Activated T-cell treated with anti-CD3 and anti-CD28 coated beads, Interleukin-2, amount 50 U/mL, for 24 hours (primary cell): ENCODE data around the gene CMSS1.

Experiments used
- DNase-seq: peaks from one replicate; pipeline ENCODE4 v3.0.0-alpha.2; 2020
- H3K27ac Mint-ChIP-seq: 2 replicates; pipeline ENCODE4 v1.8.0; 2020; ENCODE audit warnings: mild to moderate bottlenecking, mixed read lengths
- H3K27me3 Mint-ChIP-seq: 2 replicates; pipeline ENCODE4 v1.8.0; 2020; ENCODE audit warnings: mixed read lengths
- H3K36me3 Mint-ChIP-seq: 2 replicates; pipeline ENCODE4 v1.8.0; 2020; ENCODE audit warnings: low read depth, mixed read lengths
- H3K4me1 Mint-ChIP-seq: 2 replicates; pipeline ENCODE4 v1.8.0; 2020; ENCODE audit warnings: low read depth, mixed read lengths
- H3K4me3 Mint-ChIP-seq: 2 replicates; pipeline ENCODE4 v1.8.0; 2020; ENCODE audit warnings: mild to moderate bottlenecking, moderate library complexity, mixed read lengths
- H3K9me3 Mint-ChIP-seq: 2 replicates; pipeline ENCODE4 v1.8.0; 2020; ENCODE audit warnings: mixed read lengths

CMSS1 gene

DNA sequence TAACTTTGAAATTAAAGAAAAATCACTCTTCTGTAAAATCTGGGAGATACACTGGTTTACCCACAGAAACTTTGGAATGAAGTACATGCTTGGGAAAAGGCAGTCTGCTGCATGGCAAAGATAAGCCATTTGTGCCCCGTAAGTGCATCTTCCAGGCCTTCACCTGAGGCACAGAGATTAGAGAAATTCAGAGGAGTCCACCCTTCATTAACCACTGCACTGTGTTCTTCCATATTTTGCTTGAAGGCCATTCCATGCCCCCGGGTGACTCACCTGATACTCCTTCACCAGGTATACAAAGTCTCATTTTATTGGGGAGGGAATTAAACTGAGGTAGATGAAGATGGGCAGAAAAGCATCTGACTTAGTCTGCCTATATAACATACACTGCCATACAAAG is 53.0 kb downstream of the CMSS1 start:
- H3K27ac Mint-ChIP-seq: no peak overlapping the region
- H3K4me3 Mint-ChIP-seq: no peak overlapping the region
- no peaks in the 10 kb centered on the region for H3K9me3 Mint-ChIP-seq
- no peaks in the 10 kb centered on the region for H3K27me3 Mint-ChIP-seq
- no peak for DNase-seq
- H3K36me3 Mint-ChIP-seq: peaks cover 8% of the 10 kb centered on the region
- peaks cover 58% of the 10 kb centered on the region for H3K4me1 Mint-ChIP-seq

DNA sequence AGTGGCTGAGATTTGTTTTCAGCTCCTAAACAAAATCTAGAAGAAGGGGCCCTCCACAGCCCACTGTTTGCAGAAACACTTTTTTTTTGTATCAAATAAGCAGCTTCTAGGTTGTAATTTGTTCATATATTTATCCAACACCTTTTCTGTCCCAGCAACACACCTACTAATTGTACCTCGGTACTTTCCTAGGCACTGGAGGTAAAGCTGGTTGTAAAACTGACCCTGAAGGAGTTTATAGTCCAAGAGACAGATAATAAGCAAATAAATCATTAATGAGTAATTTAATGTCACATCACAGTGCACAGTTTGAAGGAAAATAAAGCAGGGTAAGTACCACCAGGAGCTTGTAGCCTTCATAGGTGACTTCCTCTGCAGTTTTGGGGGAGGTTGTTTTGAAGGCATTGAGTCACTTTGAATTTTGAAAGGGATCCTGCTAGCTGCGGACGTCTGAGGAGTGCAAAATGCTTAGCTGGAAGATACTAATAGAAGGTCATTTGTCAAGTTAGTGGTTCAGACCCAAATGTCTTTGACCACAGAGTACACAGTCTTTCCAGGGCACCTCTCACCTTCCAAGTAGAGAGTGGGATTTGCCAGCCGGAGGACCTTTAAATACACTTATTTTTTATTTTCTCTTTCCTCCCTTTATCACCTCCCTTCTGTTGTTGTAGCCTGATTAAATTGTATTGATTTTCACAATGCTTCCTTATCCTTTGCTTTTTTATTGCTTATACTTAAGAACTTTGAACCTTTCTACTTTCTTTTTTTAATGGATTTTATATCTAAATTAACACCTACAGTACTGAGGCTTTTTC is 53.8 kb downstream of the CMSS1 start:
- no peak for DNase-seq
- no peak overlapping the region for H3K4me3 Mint-ChIP-seq
- H3K27ac Mint-ChIP-seq: no peak overlapping the region
- H3K4me1 Mint-ChIP-seq: peaks cover 53% of the 10 kb centered on the region
- H3K9me3 Mint-ChIP-seq: no peaks in the 10 kb centered on the region
- no peaks in the 10 kb centered on the region for H3K27me3 Mint-ChIP-seq
- peaks cover 8% of the 10 kb centered on the region for H3K36me3 Mint-ChIP-seq

DNA sequence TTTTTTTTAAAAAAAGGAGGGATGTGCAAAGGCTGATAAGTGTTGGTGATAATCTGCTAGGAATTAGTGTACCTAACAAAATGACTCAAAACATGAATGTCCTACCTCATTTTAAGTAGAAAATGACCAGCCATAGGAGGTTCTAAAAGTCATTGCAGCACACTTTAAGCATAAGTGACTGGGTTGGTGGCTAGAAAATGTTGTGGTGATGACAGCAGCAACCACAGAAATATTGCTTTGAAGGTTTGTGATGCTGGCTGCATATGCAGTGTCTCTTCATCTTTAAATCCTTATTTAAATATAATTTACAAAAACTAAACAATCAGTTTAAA is 55.2 kb downstream of the CMSS1 start:
- Mint-ChIP-seq H3K9me3 (no peaks in the 10 kb centered on the region), H3K27ac (no peak overlapping the region), H3K36me3 (peaks cover 1% of the 10 kb centered on the region), H3K4me3 (no peak overlapping the region), H3K27me3 (no peaks in the 10 kb centered on the region), H3K4me1 (peaks cover 49% of the 10 kb centered on the region)
- no peak for DNase-seq

GRCh38 chr3:99873269-99874102 is 55.8 kb downstream of the CMSS1 start:
- Mint-ChIP-seq H3K4me1 (peaks cover 50% of the 10 kb centered on the region), H3K36me3 (peaks cover 3% of the 10 kb centered on the region), H3K27ac (no peak overlapping the region), H3K27me3 (no peaks in the 10 kb centered on the region), H3K4me3 (no peak overlapping the region), H3K9me3 (no peaks in the 10 kb centered on the region)
- DNase-seq: no peak

GRCh38 chr3:99874237-99875002 is 56.8 kb downstream of the CMSS1 start:
- no peak for DNase-seq
- H3K27me3 Mint-ChIP-seq: no peaks in the 10 kb centered on the region
- no peak overlapping the region for H3K27ac Mint-ChIP-seq
- H3K4me1 Mint-ChIP-seq: peaks cover 49% of the 10 kb centered on the region
- no peak overlapping the region for H3K4me3 Mint-ChIP-seq
- no peaks in the 10 kb centered on the region for H3K9me3 Mint-ChIP-seq
- H3K36me3 Mint-ChIP-seq: peaks cover 6% of the 10 kb centered on the region

GRCh38 chr3:99875581-99875928 is 57.9 kb downstream of the CMSS1 start:
- DNase-seq: no peak
- H3K36me3 Mint-ChIP-seq: peaks cover 8% of the 10 kb centered on the region
- H3K9me3 Mint-ChIP-seq: no peaks in the 10 kb centered on the region
- peak overlapping the region; percentile 64 for H3K4me3 Mint-ChIP-seq
- H3K27me3 Mint-ChIP-seq: no peaks in the 10 kb centered on the region
- H3K4me1 Mint-ChIP-seq: peaks cover 49% of the 10 kb centered on the region
- H3K27ac Mint-ChIP-seq: peak overlapping the region; percentile 6

DNA sequence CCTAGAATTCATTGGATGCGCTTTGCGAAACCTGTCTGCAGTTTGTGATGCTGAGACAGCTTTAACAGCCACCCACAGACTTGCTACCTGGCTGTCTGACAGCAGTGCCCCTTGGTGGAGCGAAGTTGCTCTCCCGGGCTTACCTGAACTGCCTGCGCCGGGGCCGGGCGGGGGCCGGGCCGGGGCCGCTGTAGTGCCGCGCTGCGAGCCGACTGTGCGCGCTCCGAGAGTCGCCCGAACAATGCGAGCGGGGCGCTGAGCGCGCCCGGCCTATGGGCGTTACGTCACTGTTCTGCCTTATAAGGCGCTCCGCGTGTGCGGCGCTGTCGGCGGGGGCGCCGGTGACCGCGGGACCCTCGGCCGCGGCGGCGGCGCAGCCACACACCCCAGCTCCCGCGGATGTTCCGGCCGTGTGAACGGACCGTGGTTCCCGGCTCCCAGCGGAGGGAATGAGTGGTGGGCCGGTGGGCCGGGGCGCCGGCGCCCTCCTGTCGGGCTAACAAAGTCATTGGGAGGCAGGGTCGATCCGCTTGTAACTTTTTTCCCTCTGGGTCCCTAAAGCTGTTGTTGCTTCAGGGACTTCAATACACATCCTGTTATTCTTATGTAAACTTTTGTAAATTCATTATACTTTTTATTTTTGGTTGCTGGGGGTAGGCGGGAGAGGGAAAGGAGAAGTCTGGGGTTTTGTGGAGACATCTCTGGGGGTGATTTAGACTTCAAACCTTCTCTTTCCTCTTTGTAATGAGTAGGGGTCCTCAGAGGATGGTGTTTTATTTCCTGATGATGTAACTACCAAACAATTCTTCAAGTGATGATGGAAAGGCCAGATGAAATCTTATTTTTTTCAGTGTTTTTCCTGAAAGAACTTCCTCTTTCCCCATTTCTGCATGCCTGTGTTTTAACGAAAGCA is 58.5 kb downstream of the CMSS1 start:
- Mint-ChIP-seq H3K36me3 (peaks cover 9% of the 10 kb centered on the region), H3K9me3 (no peaks in the 10 kb centered on the region), H3K4me3 (peak overlapping the region; percentile 64), H3K27ac (no peak overlapping the region), H3K4me1 (peaks cover 49% of the 10 kb centered on the region), H3K27me3 (no peaks in the 10 kb centered on the region)
- peak; percentile 76 for DNase-seq

GRCh38 chr3:99877031-99877579 is 59.4 kb downstream of the CMSS1 start:
- Mint-ChIP-seq H3K36me3 (peaks cover 11% of the 10 kb centered on the region), H3K27me3 (no peaks in the 10 kb centered on the region), H3K9me3 (no peaks in the 10 kb centered on the region), H3K4me3 (no peak overlapping the region), H3K4me1 (peaks cover 46% of the 10 kb centered on the region), H3K27ac (no peak overlapping the region)
- DNase-seq: no peak

- Mint-ChIP-seq H3K27ac (peak overlapping the region; percentile 2), H3K36me3 (peaks cover 11% of the 10 kb centered on the region), H3K4me3 (no peak overlapping the region), H3K27me3 (no peaks in the 10 kb centered on the region), H3K4me1 (peaks cover 42% of the 10 kb centered on the region), H3K9me3 (no peaks in the 10 kb centered on the region)
- no peak for DNase-seq
Measured at GRCh38 chr3:99878005-99878404, 60.3 kb downstream of the CMSS1 start.

- H3K9me3 Mint-ChIP-seq: no peaks in the 10 kb centered on the region
- H3K4me1 Mint-ChIP-seq: peaks cover 44% of the 10 kb centered on the region
- H3K27me3 Mint-ChIP-seq: no peaks in the 10 kb centered on the region
- H3K27ac Mint-ChIP-seq: no peak overlapping the region
- H3K36me3 Mint-ChIP-seq: peaks cover 11% of the 10 kb centered on the region
- DNase-seq: no peak
- no peak overlapping the region for H3K4me3 Mint-ChIP-seq
Measured at GRCh38 chr3:99879275-99879674, 61.6 kb downstream of the CMSS1 start.

DNA sequence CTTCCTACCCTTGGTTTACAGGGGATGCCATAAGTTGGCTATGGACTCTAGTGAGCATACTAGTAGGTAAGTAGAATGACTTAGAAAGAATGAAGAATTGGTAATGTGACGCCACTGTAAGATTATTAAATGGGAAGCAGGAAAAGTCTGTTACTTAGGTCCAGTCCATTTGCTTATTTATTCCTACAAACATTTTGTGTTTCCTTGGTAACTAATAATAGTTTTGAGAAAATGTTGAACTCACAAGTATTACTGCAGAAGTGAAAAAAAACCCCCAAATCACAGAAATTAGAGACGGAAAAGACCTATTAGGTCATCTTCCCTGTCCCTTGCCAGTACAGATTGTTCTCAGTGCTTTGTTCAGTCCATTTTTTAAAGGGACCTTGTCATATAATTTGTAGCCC is 63.5 kb downstream of the CMSS1 start:
- H3K4me1 Mint-ChIP-seq: peaks cover 40% of the 10 kb centered on the region
- no peak overlapping the region for H3K4me3 Mint-ChIP-seq
- no peak for DNase-seq
- H3K36me3 Mint-ChIP-seq: peaks cover 17% of the 10 kb centered on the region
- H3K9me3 Mint-ChIP-seq: no peaks in the 10 kb centered on the region
- no peaks in the 10 kb centered on the region for H3K27me3 Mint-ChIP-seq
- no peak overlapping the region for H3K27ac Mint-ChIP-seq

- Mint-ChIP-seq H3K27ac (no peak overlapping the region), H3K9me3 (peaks cover 2% of the 10 kb centered on the region), H3K27me3 (no peaks in the 10 kb centered on the region), H3K4me1 (peaks cover 31% of the 10 kb centered on the region), H3K4me3 (no peak overlapping the region), H3K36me3 (peaks cover 24% of the 10 kb centered on the region)
- no peak for DNase-seq
Measured at GRCh38 chr3:99882436-99883137, 64.9 kb downstream of the CMSS1 start.

DNA sequence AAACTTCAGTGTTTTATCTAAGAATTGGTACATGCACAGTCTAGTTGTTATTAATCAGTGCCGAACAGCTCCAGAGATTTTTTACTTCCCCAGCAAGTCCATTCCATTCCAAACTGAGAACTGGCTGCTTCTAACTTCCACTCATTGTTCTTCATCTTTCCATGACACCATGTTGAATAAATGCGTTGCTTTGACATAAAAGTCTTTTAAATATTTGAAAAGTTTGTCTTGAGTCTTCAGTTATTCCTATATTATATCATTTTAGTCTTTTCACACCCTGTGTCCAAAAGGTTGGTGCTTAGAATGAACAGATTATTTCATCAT is 65.4 kb downstream of the CMSS1 start:
- H3K27me3 Mint-ChIP-seq: no peaks in the 10 kb centered on the region
- no peak overlapping the region for H3K4me3 Mint-ChIP-seq
- no peak overlapping the region for H3K27ac Mint-ChIP-seq
- peaks cover 2% of the 10 kb centered on the region for H3K9me3 Mint-ChIP-seq
- peaks cover 26% of the 10 kb centered on the region for H3K36me3 Mint-ChIP-seq
- H3K4me1 Mint-ChIP-seq: peaks cover 26% of the 10 kb centered on the region
- DNase-seq: no peak
